ENCODE results near the gene GJC3.

- TF ChIP-seq CTCF (IDR thresholded peaks at IDR 0.05) (peak; percentile 32 to 67 (median 36)), POLR2A (IDR thresholded peaks at IDR 0.05) (no peak)
Measured at GRCh38 chr7:99928994-99929729, at the start of gene GJC3.
